PC-3 (cell line): Measurements from ENCODE around the gene GLO1. TPM values are rescaled to one million over a fixed set of nuclear protein-coding genes. Genes with fewer than 3 reads are reported as not detected.
A peak's percentile ranks its signal among the peaks of the same experiment; 100 is the strongest.
"Not testable (repeated sequence)": the region's sequence is repeated elsewhere in the genome, so short reads cannot be mapped to it uniquely, and the experiment has no call there.

Experiments
- ATAC-seq: fragments of 200-7000 bp; cut with Tn5 transposase; 2 replicates; pipeline ENCODE4 v1.9.1; 2020; ENCODE audit warnings: mild to moderate bottlenecking, moderate library complexity
- BruUV-seq: library from RNA; stranded (reverse); fragments of 400-500 nt; replicated peaks from 2 replicates; lab custom pipeline; 2021; lab: Mats Ljungman, UMichigan
- CTCF ChIA-PET: fragments of 300-600 bp; sonication (Branson Sonifier 250); formaldehyde crosslinking; loops from one replicate; lab custom pipeline; 2022; ENCODE audit warnings: antibody characterized with exemption; lab: Charles Lee
- POLR2A ChIA-PET: fragments of 300-600 bp; sonication (Branson Sonifier 250); formaldehyde crosslinking; loops from one replicate; lab custom pipeline; 2022; ENCODE audit warnings: antibody characterized with exemption; ENCODE audit not compliant: unreplicated experiment; lab: Charles Lee
- DNase-seq: peaks from one replicate; pipeline ENCODE4 v3.0.0-alpha.2; 2015
- H2AFZ ChIP-seq: fragments of 300-600 bp; sonication (generic); 2 replicates; pipeline ENCODE4 v1.6.0; 2016; ENCODE audit warnings: antibody characterized with exemption, low read length
- H3F3A ChIP-seq: fragments of 300-600 bp; sonication (generic); one replicate; pipeline ENCODE4 v1.6.0; 2017; ENCODE audit warnings: antibody characterized with exemption, low read length, control low read depth, mild to moderate bottlenecking; ENCODE audit not compliant: unreplicated experiment
- H3K27ac ChIP-seq: fragments of 300-600 bp; sonication (generic); 2 replicates; pipeline ENCODE4 v1.5.1; 2016; ENCODE audit warnings: mild to moderate bottlenecking, low read length
- H3K27me3 ChIP-seq: fragments of 300-600 bp; sonication (generic); 2 replicates; pipeline ENCODE4 v1.6.1; 2016; ENCODE audit warnings: low read length, mixed read lengths
- H3K36me3 ChIP-seq: fragments of 300-600 bp; sonication (generic); 2 replicates; pipeline ENCODE4 v1.6.1; 2016; ENCODE audit warnings: low read depth, mixed run types, low read length, mixed read lengths
- H3K4me1 ChIP-seq: fragments of 300-600 bp; sonication (generic); 2 replicates; pipeline ENCODE4 v1.5.1; 2016; ENCODE audit warnings: low read length; ENCODE audit not compliant: insufficient read depth
- H3K4me2 ChIP-seq: fragments of 300-600 bp; sonication (generic); 2 replicates; pipeline ENCODE4 v1.6.0; 2016; ENCODE audit warnings: low read length
- H3K4me3 ChIP-seq: fragments of 300-600 bp; sonication (generic); 2 replicates; pipeline ENCODE4 v1.5.1; 2016; ENCODE audit warnings: mild to moderate bottlenecking, low read length, mixed read lengths
- H3K79me2 ChIP-seq: fragments of 300-600 bp; sonication (generic); 2 replicates; pipeline ENCODE4 v1.6.1; 2017; ENCODE audit warnings: low read length, mixed read lengths
- H3K9ac ChIP-seq: fragments of 300-600 bp; sonication (generic); 2 replicates; pipeline ENCODE4 v1.6.0; 2016; ENCODE audit warnings: mild to moderate bottlenecking, low read length
- H3K9me2 ChIP-seq: fragments of 300-600 bp; sonication (generic); replicated peaks from 2 replicates; pipeline ENCODE4 v1.6.1; 2016; ENCODE audit warnings: mixed run types, low read length, mixed read lengths
- H3K9me3 ChIP-seq: fragments of 300-600 bp; sonication (generic); 2 replicates; pipeline ENCODE4 v1.6.1; 2016; ENCODE audit warnings: low read length, mixed read lengths
- H4K20me1 ChIP-seq: fragments of 300-600 bp; sonication (generic); 2 replicates; pipeline ENCODE4 v1.6.1; 2016; ENCODE audit warnings: low read length, mixed read lengths
- CTCF ChIP-seq: fragments of 300-600 bp; sonication (generic); conservative IDR thresholded peaks from 2 replicates; pipeline ENCODE4 v1.5.1; 2017; ENCODE audit warnings: antibody characterized with exemption, low read depth, mild to moderate bottlenecking, low read length
- EZH2 ChIP-seq: fragments of 300-600 bp; sonication (generic); IDR thresholded peaks from one replicate; pipeline ENCODE4 v1.6.1; 2017; ENCODE audit warnings: antibody characterized with exemption, mild to moderate bottlenecking, low read length; ENCODE audit not compliant: unreplicated experiment
- EZH2phosphoT487 ChIP-seq: fragments of 300-600 bp; sonication (generic); IDR thresholded peaks from 2 replicates; pipeline ENCODE4 v1.6.1; 2018; ENCODE audit warnings: mild to moderate bottlenecking, antibody characterized with exemption, low read length, borderline replicate concordance
- intact Hi-C: fragments of 100-400 bp; cut with micrococcal nuclease; formaldehyde crosslinking; loops from 2 replicates; pipeline ENCODE4 v1.9.0; 2023
- total RNA-seq: library from RNA; depleted of rRNA; stranded (reverse); fragments of >200 nt; gene quantifications from 2 replicates; pipeline ENCODE4 v1.2.3, GENCODE V29; 2014

Gene GLO1
- total RNA-seq, 1 experiment from 2014 or later: 233 TPM

- Histone ChIP-seq H3K4me1 (no peaks in the 10 kb centered on the region; the same call in 1 of the 2 replicates), H3F3A (no peaks in the 10 kb centered on the region), H3K36me3 (peaks cover 21% of the 10 kb centered on the region), H3K4me3 (peak overlapping the region; percentile 89), H3K9ac (no peak overlapping the region), H3K9me3 (no peaks in the 10 kb centered on the region), H3K27ac (no peak overlapping the region), H3K9me2 (no peaks in the 10 kb centered on the region), H3K4me2 (peak overlapping the region; percentile 90), H2AFZ (no peak overlapping the region), H4K20me1 (peaks cover 5% of the 10 kb centered on the region; the same call in 1 of the 2 replicates), H3K79me2 (peaks cover 60% of the 10 kb centered on the region), H3K27me3 (no peaks in the 10 kb centered on the region)
- TF ChIP-seq CTCF (no peak), EZH2phosphoT487 (no peak), EZH2 (no peak)
- intact Hi-C loops: no loop called here
- POLR2A ChIA-PET: no interaction called here
- ATAC-seq (no peak), DNase-seq (no peak)
- CTCF ChIA-PET: no interaction called here
- no TSS peak for BruUV-seq
Measured at GRCh38 chr6:38701551-38701950, 1.4 kb downstream of the GLO1 start.

- CTCF ChIA-PET, H3K9me2 ChIP-seq, H3K4me3 ChIP-seq, POLR2A ChIA-PET, H3K9me3 ChIP-seq, ATAC-seq, H3K9ac ChIP-seq, DNase-seq, intact Hi-C loops, H2AFZ ChIP-seq, H3F3A ChIP-seq, H3K4me2 ChIP-seq, H3K27me3 ChIP-seq, BruUV-seq, H3K27ac ChIP-seq, H3K4me1 ChIP-seq: not testable (repeated sequence)
- H3K79me2 ChIP-seq: peaks cover 78% of the 10 kb centered on the region
- H4K20me1 ChIP-seq: peaks cover 17% of the 10 kb centered on the region
- peaks cover 21% of the 10 kb centered on the region for H3K36me3 ChIP-seq
Measured at GRCh38 chr6:38699702-38700101, 3.2 kb downstream of the GLO1 start.

- Histone ChIP-seq H3F3A (no peaks in the 10 kb centered on the region), H3K4me1 (no peaks in the 10 kb centered on the region; the same call in 1 of the 2 replicates), H3K9me3 (no peaks in the 10 kb centered on the region), H3K27ac (no peak overlapping the region), H4K20me1 (peaks cover 20% of the 10 kb centered on the region), H3K79me2 (peaks cover 87% of the 10 kb centered on the region), H3K36me3 (peaks cover 21% of the 10 kb centered on the region), H3K9ac (no peak overlapping the region), H3K4me2 (no peak overlapping the region), H3K4me3 (no peak overlapping the region), H3K27me3 (no peaks in the 10 kb centered on the region), H2AFZ (no peak overlapping the region), H3K9me2 (no peaks in the 10 kb centered on the region)
- ChIA-PET CTCF (no interaction called here), POLR2A (no interaction called here)
- DNase-seq (no peak), ATAC-seq (no peak)
- no TSS peak for BruUV-seq
- TF ChIP-seq EZH2: no peak
- intact Hi-C loops: no loop called here
Measured at GRCh38 chr6:38697846-38698245, 5.1 kb downstream of the GLO1 start.

- no peaks in the 10 kb centered on the region for H3K27me3 ChIP-seq
- no peak overlapping the region for H3K4me2 ChIP-seq
- ChIA-PET POLR2A (no interaction called here), CTCF (no interaction called here)
- no TSS peak for BruUV-seq
- H3K9ac ChIP-seq: no peak overlapping the region
- no peak overlapping the region for H3K27ac ChIP-seq
- no peak overlapping the region for H2AFZ ChIP-seq
- DNase-seq (no peak), ATAC-seq (no peak)
- peaks cover 86% of the 10 kb centered on the region for H3K79me2 ChIP-seq
- peaks cover 19% of the 10 kb centered on the region for H3K36me3 ChIP-seq
- H3F3A ChIP-seq: no peaks in the 10 kb centered on the region
- no peak overlapping the region for H3K4me3 ChIP-seq
- TF ChIP-seq CTCF (no peak), EZH2phosphoT487 (no peak), EZH2 (no peak)
- intact Hi-C loops: no loop called here
- H3K9me2 ChIP-seq: no peaks in the 10 kb centered on the region
- no peaks in the 10 kb centered on the region for H3K9me3 ChIP-seq
- H3K4me1 ChIP-seq: no peaks in the 10 kb centered on the region; the same call in 1 of the 2 replicates
- peaks cover 20% of the 10 kb centered on the region for H4K20me1 ChIP-seq
Measured at GRCh38 chr6:38696345-38696744, 6.6 kb downstream of the GLO1 start.
